Tibial nerve (tissue), 4 donors: ENCODE measurements around the gene NUTF2. TPM values are rescaled to one million over a fixed set of nuclear protein-coding genes. Genes with fewer than 3 reads are reported as not detected.

Experiments
- DNase-seq, 2 donors: peaks; one replicate each; pipeline ENCODE4 v3.0.0-alpha.2; 2019; ENCODE audit warnings: low spot score in 2 of 2
- H3K27ac ChIP-seq, 4 donors: fragments of 200-600 bp; sonication (generic) in 3 of 4; one replicate each; pipeline ENCODE4 v1.5.1; 2017 to 2019; ENCODE audit warnings: mild to moderate bottlenecking in 1 of 4
- H3K27me3 ChIP-seq, 2 donors: fragments of 200-600 bp; sonication (generic) in 1 of 2; one replicate each; pipeline versions ENCODE4 v1.5.1 to v1.6.0; 2017 to 2019
- H3K36me3 ChIP-seq, 3 donors: fragments of 200-600 bp; sonication (generic); one replicate each; pipeline ENCODE4 v1.5.1; 2018 to 2019
- H3K4me1 ChIP-seq, 4 donors: fragments of 200-600 bp; sonication (generic) in 3 of 4; one replicate each; pipeline ENCODE4 v1.5.1; 2017 to 2019
- H3K4me3 ChIP-seq, 4 donors: fragments of 200-600 bp; sonication (generic) in 3 of 4; one replicate each; pipeline ENCODE4 v1.5.1; 2017 to 2019; ENCODE audit warnings: mild to moderate bottlenecking in 1 of 4, moderate library complexity in 1 of 4
- H3K9me3 ChIP-seq, 4 donors: fragments of 200-600 bp; sonication (generic) in 3 of 4; one replicate each; pipeline ENCODE4 v1.5.1; 2017 to 2019
- EP300 ChIP-seq, 2 donors: sonication (generic); formaldehyde crosslinking; IDR thresholded peaks; one replicate each; pipeline ENCODE4 v1.6.1; 2017; ENCODE audit warnings: antibody characterized with exemption in 2 of 2, mild to moderate bottlenecking in 1 of 2
- POLR2A ChIP-seq, 2 donors: fragments of 450-650 bp; IDR thresholded peaks; one replicate each; pipeline ENCODE4 v1.6.1; 2017; ENCODE audit warnings: antibody characterized with exemption in 2 of 2, mild to moderate bottlenecking in 2 of 2, moderate library complexity in 2 of 2
- WGBS, 2 donors: methylation state at CpG; one replicate each; pipeline ENCODE4 v1.1.5; 2018; 5-methylcytosine and 5-hydroxymethylcytosine counted together
- total RNA-seq, 4 donors: library from RNA; depleted of rRNA; stranded (reverse); fragments of >200 nt; gene quantifications; one replicate each; pipeline ENCODE4 v1.1.0, GENCODE V29; 2016
- TF ChIP-seq, protein P1 (sequence below), 5 experiments: fragments of 200-600 bp in 3 of 5; fragments of 450-650 bp in 2 of 5; sonication (generic) in 3 of 5; IDR thresholded peaks; one replicate each; pipeline ENCODE4 v1.5.1; 2016 to 2019; ENCODE audit warnings: antibody characterized with exemption in 5 of 5, mild to moderate bottlenecking in 3 of 5, moderate library complexity in 2 of 5

NUTF2 gene
- total RNA-seq, 4 donors from 2014 or later, result 54.4 to 137 (median 105) TPM

DNA sequence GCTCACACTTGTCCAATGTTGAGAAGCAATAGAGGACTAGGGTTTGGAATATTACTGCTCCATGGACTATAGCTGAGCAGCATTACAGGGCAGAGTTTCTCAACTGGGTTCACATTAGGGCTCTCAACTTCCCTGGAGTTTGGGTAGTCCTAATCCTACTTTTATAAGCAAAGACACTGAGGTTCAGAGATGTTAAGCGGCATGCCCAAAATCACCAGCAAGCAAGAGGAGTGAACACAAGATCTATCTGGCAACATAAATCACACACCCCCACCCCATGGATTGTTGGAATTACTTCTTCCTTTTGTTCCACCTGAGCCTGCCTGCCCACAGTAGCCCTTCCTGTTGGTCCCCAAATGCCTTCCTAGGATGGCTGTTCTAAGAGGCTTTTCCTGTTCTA is 34.8 kb upstream of the NUTF2 start:
- Histone ChIP-seq H3K9me3 (no peaks in the 10 kb centered on the region), H3K27ac (no peak overlapping the region), H3K4me3 (no peak overlapping the region), H3K4me1 (peaks cover 0 to 14% (median 3%) of the 10 kb centered on the region in 4 donors), H3K27me3 (no peaks in the 10 kb centered on the region), H3K36me3 (no peaks in the 10 kb centered on the region)
- WGBS, 2 donors, result 81 to 100% methylated on average over 1 of the region's 1 CpG
- DNase-seq, result no peak
- TF ChIP-seq POLR2A (IDR thresholded peaks at IDR 0.05) (no peak), EP300 (IDR thresholded peaks at IDR 0.05) (no peak)
- TF ChIP-seq, protein P1, sequence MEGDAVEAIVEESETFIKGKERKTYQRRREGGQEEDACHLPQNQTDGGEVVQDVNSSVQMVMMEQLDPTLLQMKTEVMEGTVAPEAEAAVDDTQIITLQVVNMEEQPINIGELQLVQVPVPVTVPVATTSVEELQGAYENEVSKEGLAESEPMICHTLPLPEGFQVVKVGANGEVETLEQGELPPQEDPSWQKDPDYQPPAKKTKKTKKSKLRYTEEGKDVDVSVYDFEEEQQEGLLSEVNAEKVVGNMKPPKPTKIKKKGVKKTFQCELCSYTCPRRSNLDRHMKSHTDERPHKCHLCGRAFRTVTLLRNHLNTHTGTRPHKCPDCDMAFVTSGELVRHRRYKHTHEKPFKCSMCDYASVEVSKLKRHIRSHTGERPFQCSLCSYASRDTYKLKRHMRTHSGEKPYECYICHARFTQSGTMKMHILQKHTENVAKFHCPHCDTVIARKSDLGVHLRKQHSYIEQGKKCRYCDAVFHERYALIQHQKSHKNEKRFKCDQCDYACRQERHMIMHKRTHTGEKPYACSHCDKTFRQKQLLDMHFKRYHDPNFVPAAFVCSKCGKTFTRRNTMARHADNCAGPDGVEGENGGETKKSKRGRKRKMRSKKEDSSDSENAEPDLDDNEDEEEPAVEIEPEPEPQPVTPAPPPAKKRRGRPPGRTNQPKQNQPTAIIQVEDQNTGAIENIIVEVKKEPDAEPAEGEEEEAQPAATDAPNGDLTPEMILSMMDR (IDR thresholded peaks at IDR 0.05), result no peak

DNA sequence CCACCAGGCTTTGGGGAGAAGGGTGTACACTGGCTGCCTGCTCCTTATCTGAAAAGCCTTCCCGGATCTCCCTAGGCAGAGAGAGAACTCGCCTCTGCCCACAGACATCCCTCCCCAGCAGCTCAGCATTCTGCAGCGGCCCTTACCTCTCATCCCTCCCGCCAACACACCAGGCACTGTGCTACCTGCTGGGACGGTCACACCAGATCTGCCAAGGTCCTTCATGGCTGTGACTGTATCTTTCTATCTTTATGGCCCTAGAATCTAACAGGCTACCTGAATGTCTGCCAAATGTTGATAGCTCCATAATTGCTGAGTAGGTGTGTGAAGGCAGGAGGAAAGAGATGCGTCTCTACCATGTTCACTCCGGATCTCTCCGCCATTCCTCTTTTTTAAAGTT is 32.2 kb upstream of the NUTF2 start:
- H3K27ac ChIP-seq, result no peak overlapping the region
- no peaks in the 10 kb centered on the region for H3K36me3 ChIP-seq
- DNase-seq, result no peak
- no peak for TF ChIP-seq EP300 (IDR thresholded peaks at IDR 0.05)
- no peak for TF ChIP-seq POLR2A (IDR thresholded peaks at IDR 0.05)
- TF ChIP-seq, protein P1 (IDR thresholded peaks at IDR 0.05), result no peak
- WGBS, 2 donors, result 88 to 90% methylated on average over 8 of the region's 8 CpGs
- H3K4me1 ChIP-seq, result peaks cover 0 to 8% (median 0%) of the 10 kb centered on the region in 4 donors
- no peak overlapping the region for H3K4me3 ChIP-seq
- H3K9me3 ChIP-seq, result no peaks in the 10 kb centered on the region
- no peaks in the 10 kb centered on the region for H3K27me3 ChIP-seq

DNA sequence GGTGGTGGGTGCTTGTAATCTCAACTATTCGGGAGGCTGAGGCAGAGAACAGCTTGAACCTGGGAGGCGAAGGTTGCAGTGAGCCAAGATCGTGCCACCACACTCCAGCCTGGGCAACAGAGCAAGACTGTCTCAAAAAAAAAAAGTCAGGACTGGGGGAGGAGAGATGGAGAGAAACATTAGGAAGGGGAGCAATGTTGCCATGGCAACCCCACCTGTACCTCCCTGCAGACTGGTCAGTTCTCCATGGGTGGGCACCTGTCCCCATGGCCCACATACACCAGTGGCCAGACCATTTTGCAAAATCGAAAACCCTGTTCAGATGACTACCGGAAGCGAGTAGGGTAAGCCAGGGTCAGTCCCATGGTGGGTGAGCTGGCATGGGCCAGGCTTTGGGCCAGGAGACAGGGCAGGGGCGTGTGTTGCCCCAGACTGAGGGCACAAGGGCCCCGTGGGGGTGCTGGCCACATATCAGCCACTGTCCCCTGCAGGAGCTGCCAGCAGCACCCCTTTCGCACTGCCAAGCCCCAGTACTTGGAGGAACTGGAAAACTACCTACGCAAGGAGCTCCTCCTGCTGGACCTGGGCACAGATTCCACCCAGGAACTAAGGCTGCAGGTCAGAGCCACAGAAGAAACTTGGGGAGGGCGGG is 26.0 kb upstream of the NUTF2 start:
- 93 to 94% methylated on average over 11 of the region's 11 CpGs for WGBS, 2 donors
- H3K4me1 ChIP-seq, result peaks cover 0 to 8% (median 0%) of the 10 kb centered on the region in 4 donors
- peaks cover 0 to 10% (median 0%) of the 10 kb centered on the region in 3 donors for H3K36me3 ChIP-seq
- no peak overlapping the region for H3K4me3 ChIP-seq
- no peak overlapping the region for H3K27ac ChIP-seq
- no peaks in the 10 kb centered on the region for H3K9me3 ChIP-seq
- H3K27me3 ChIP-seq, result no peaks in the 10 kb centered on the region
- no peak for TF ChIP-seq POLR2A (IDR thresholded peaks at IDR 0.05)
- no peak for TF ChIP-seq EP300 (IDR thresholded peaks at IDR 0.05)
- TF ChIP-seq, protein P1 (IDR thresholded peaks at IDR 0.05), result no peak
- no peak for DNase-seq

DNA sequence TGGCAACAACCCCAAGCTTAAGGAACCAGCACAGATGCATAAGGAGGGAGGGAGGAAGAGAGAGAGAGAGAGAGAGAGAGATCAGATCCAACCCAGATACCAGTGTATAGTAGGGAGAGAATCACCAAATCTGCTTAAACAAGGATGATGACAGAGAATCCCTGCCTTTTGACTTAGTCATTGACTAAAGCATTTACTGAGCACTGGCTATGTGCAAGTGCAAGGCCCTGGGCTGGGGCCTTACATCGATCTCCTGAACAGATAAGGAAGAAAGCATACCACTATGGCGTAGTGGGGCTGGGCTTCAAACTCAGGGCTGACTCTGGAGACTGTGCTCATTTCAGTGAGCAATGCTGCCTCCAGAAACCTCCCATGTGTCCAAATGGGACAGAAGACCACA is 24.2 kb upstream of the NUTF2 start:
- WGBS, 2 donors, result 85 to 100% methylated on average over 2 of the region's 2 CpGs
- TF ChIP-seq, protein P1 (IDR thresholded peaks at IDR 0.05), result no peak
- TF ChIP-seq POLR2A (IDR thresholded peaks at IDR 0.05), result no peak
- no peak for TF ChIP-seq EP300 (IDR thresholded peaks at IDR 0.05)
- H3K27me3 ChIP-seq, result no peaks in the 10 kb centered on the region
- DNase-seq, result no peak
- H3K9me3 ChIP-seq, result no peaks in the 10 kb centered on the region
- no peak overlapping the region for H3K4me3 ChIP-seq
- H3K36me3 ChIP-seq, result peaks cover 0 to 28% (median 0%) of the 10 kb centered on the region in 3 donors
- H3K4me1 ChIP-seq, result no peaks in the 10 kb centered on the region
- no peak overlapping the region for H3K27ac ChIP-seq

DNA sequence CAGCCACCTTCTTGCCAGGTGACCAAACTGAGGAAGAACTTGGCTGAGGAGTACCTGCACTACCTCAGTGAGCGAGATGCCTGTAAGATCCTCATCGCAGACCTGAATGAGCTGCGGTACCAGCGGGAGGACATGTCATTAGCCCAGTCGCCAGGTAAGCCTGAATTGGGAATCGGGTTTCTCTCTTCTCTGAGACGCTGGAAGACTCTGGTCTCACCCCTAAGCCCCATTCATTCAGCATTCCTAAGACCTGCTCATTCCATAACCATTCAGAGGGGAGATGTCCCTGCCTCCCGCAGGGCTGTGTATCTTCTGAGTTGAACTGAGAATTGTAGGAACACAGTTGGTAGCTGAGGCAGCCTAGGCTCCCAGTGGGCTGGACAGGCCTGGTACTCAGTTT is 21.6 kb upstream of the NUTF2 start:
- no peaks in the 10 kb centered on the region for H3K27me3 ChIP-seq
- no peak overlapping the region for H3K27ac ChIP-seq
- DNase-seq, result no peak
- 77 to 100% methylated on average over 1 to 7 of the region's 8 CpGs for WGBS, 2 donors
- peaks cover 0 to 54% (median 4%) of the 10 kb centered on the region in 3 donors for H3K36me3 ChIP-seq
- H3K9me3 ChIP-seq, result no peaks in the 10 kb centered on the region
- no peak overlapping the region for H3K4me3 ChIP-seq
- H3K4me1 ChIP-seq, result no peaks in the 10 kb centered on the region
- TF ChIP-seq POLR2A (IDR thresholded peaks at IDR 0.05) (no peak), EP300 (IDR thresholded peaks at IDR 0.05) (no peak)
- TF ChIP-seq, protein P1 (IDR thresholded peaks at IDR 0.05), result no peak
